Retinal pigment epithelial cell (primary cell): Measurements from ENCODE around the gene PRMT6.
"Not testable (repeated sequence)": the region's sequence is repeated elsewhere in the genome, so short reads cannot be mapped to it uniquely, and the experiment has no call there.

Experiments
- DNase-seq: peaks from one replicate; pipeline ENCODE4 v3.0.0-alpha.2; 2010; ENCODE audit warnings: low read depth
- H3K4me3 ChIP-seq: 2 replicates; pipeline ENCODE4 v1.5.1; 2011; ENCODE audit warnings: mild to moderate bottlenecking, low read length, control low read depth, moderate library complexity
- TF ChIP-seq, protein P1 (sequence below): conservative IDR thresholded peaks from 2 replicates; pipeline ENCODE4 v1.5.1; 2011; ENCODE audit warnings: low read depth, low read length, control low read depth, inconsistent platforms

Gene PRMT6

GRCh38 chr1:107056426-107057196 is at the start of gene PRMT6:
Gene PRMT6, plus strand, starts transcription at chr1:107056674. Its CDS starts 42 bp downstream, at chr1:107056716.
- TF ChIP-seq, protein P1, sequence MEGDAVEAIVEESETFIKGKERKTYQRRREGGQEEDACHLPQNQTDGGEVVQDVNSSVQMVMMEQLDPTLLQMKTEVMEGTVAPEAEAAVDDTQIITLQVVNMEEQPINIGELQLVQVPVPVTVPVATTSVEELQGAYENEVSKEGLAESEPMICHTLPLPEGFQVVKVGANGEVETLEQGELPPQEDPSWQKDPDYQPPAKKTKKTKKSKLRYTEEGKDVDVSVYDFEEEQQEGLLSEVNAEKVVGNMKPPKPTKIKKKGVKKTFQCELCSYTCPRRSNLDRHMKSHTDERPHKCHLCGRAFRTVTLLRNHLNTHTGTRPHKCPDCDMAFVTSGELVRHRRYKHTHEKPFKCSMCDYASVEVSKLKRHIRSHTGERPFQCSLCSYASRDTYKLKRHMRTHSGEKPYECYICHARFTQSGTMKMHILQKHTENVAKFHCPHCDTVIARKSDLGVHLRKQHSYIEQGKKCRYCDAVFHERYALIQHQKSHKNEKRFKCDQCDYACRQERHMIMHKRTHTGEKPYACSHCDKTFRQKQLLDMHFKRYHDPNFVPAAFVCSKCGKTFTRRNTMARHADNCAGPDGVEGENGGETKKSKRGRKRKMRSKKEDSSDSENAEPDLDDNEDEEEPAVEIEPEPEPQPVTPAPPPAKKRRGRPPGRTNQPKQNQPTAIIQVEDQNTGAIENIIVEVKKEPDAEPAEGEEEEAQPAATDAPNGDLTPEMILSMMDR, result no peak
- H3K4me3 ChIP-seq, result peak within 1 kb of the TSS; percentile 93
- no peak for DNase-seq

GRCh38 chr1:107009281-107009680 is 47.2 kb upstream of the PRMT6 start:
- no peak overlapping the region for H3K4me3 ChIP-seq
- no peak for DNase-seq
- TF ChIP-seq, protein P1, result no peak

- DNase-seq, result no peak
- no peak overlapping the region for H3K4me3 ChIP-seq
- TF ChIP-seq, protein P1, result no peak
Observed at GRCh38 chr1:107010582-107010981, 45.9 kb upstream of the PRMT6 start.

GRCh38 chr1:107016376-107016978 is 40.0 kb upstream of the PRMT6 start:
- no peak overlapping the region for H3K4me3 ChIP-seq
- TF ChIP-seq, protein P1, result no peak
- DNase-seq, result no peak

GRCh38 chr1:107018445-107018844 is 38.0 kb upstream of the PRMT6 start:
- no peak overlapping the region for H3K4me3 ChIP-seq
- TF ChIP-seq, protein P1, result no peak
- no peak for DNase-seq

- no peak for DNase-seq
Observed at GRCh38 chr1:107019166-107019565, 37.3 kb upstream of the PRMT6 start.

DNA sequence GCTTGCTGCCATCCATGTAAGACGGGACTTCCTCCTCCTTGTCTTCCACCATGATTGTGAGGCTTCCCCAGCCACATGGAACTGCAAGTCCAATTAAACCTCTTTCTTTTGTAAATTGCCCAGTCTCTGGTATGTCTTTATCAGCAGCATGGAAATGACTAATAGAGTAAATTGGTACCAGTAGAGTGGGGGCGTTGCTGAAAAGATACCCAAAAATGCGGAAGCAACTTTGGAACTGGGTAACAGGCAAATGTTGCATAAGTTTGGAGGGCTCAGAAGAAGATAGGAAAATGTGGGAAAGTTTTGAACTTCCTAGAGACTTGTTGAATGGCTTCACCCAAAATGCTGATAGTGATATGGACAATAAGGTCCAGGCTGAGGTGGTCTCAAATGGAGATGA is 17.6 kb upstream of the PRMT6 start:
- H3K4me3 ChIP-seq, DNase-seq: not testable (repeated sequence)

More at GRCh38 chr1:107019166-107019565, 37.3 kb upstream of the PRMT6 start:
- TF ChIP-seq, protein P1, result no peak
- H3K4me3 ChIP-seq, result no peak overlapping the region

DNA sequence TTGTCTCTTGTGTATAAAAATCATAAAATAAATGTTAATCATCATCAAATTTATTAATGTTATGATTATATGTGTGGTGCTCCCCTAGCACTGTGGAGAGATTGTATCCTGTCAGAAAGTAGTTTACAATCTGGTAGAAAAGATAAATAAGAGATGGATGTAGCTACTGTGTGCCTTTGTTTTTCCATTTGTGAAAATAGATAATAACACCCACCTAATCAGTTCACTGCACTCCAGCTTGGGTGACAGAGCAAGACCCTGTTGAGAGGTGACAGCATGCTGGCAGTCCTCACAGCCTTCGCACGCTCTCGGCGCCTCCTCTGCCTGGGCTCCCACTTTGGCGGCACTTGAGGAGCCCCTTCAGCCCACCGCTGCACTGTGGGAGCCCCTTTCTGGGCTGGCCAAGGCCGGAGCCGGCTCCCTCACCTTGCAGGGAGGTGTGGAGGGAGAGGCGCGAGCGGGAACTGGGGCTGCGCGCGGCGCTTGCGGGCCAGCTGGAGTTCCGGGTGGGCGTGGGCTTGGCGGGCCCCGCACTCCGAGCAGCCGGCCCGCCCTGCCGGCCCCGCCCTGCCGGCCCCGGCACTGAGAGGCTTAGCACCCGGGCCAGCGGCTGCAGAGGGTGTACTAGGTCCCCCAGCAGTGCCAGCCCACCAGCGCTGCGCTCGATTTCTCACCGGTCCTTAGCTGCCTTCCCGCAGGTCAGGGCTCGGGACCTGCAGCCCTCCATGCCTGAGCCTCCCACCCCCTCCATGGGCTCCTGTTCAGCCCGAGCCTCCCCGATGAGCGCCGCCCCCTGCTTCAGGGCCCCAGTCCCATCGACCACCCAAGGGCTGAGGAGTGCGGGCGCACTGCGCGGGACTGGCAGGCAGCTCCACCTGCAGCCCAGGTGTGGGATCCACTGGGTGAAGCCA is 11.9 kb upstream of the PRMT6 start:
- not testable (repeated sequence) for DNase-seq, H3K4me3 ChIP-seq
